GM12892 (cell line): ENCODE results near the gene CC2D2B.

Experiments
- POLR2A ChIP-seq: IDR thresholded peaks from 2 replicates; pipeline ENCODE4 v1.6.1; 2011; ENCODE audit warnings: low read depth, low read length, control low read depth
- POLR2AphosphoS5 ChIP-seq: IDR thresholded peaks from 2 replicates; pipeline ENCODE4 v1.6.1; 2011; ENCODE audit warnings: low read depth, low read length, control low read depth

- TF ChIP-seq POLR2AphosphoS5 (no peak), POLR2A (no peak)
These were observed 137.0 kb downstream of the CC2D2B start for GRCh38 chr10:96044736-96045135.
